PFSK-1 (cell line): ENCODE measurements around the gene CERS2.

Source experiments
- POLR2AphosphoS5 ChIP-seq: IDR thresholded peaks from 2 replicates; pipeline ENCODE4 v1.6.1; 2012; ENCODE audit warnings: low read depth, mild to moderate bottlenecking, control low read depth, low read length, moderate library complexity
- REST ChIP-seq, 2 experiments: IDR thresholded peaks; 2 replicates each; pipeline versions ENCODE4 v1.6.1 to v1.8.0; 2011 to 2012; ENCODE audit warnings: low read depth in 2 of 2, low read length in 2 of 2, control low read depth in 1 of 2, inconsistent platforms in 1 of 2, mild to moderate bottlenecking in 1 of 2, moderate library complexity in 1 of 2; ENCODE audit not compliant: insufficient read depth in 1 of 2
- SIN3A ChIP-seq: IDR thresholded peaks from 2 replicates; pipeline ENCODE4 v1.6.1; 2012; ENCODE audit warnings: mild to moderate bottlenecking, low read length, moderate library complexity, borderline replicate concordance; ENCODE audit not compliant: insufficient read depth
- TAF1 ChIP-seq: IDR thresholded peaks from 2 replicates; pipeline ENCODE4 v1.6.1; 2012; ENCODE audit warnings: low read length, control low read depth, borderline replicate concordance; ENCODE audit not compliant: insufficient read depth

GRCh38 chr1:151011154-151011850 lies 36.7 kb upstream of the CERS2 start:
- TF ChIP-seq POLR2AphosphoS5: no peak
- no peak for TF ChIP-seq REST (IDR thresholded peaks at IDR 0.05; ENCODE audit: insufficient read depth in 1 of 2, low read depth in 2 of 2, low read length in 2 of 2)
- TF ChIP-seq SIN3A: no peak
- no peak for TF ChIP-seq TAF1
